GM18520 (cell line): Measurements from ENCODE around the gene MGAT4C.

Source experiments
- ATAC-seq: cut with Tn5 transposase; IDR thresholded peaks from one replicate; pipeline ENCODE4 v1.9.1; 2021; ENCODE audit not compliant: unreplicated experiment

MGAT4C gene

GRCh38 chr12:85983601-85984000 is 272.6 kb downstream of the MGAT4C start:
- no peak for ATAC-seq

- ATAC-seq: no peak
Measured at GRCh38 chr12:85979641-85980040, 276.6 kb downstream of the MGAT4C start.

- no peak for ATAC-seq
Measured at GRCh38 chr12:85975716-85976115, 280.5 kb downstream of the MGAT4C start.

- ATAC-seq: no peak
Measured at GRCh38 chr12:85971800-85972199, 284.4 kb downstream of the MGAT4C start.

GRCh38 chr12:85968606-85969005 is 287.6 kb downstream of the MGAT4C start:
- no peak for ATAC-seq

GRCh38 chr12:85963326-85963725 is 292.9 kb downstream of the MGAT4C start:
- no peak for ATAC-seq

GRCh38 chr12:85956081-85956480 is 300.1 kb downstream of the MGAT4C start:
- ATAC-seq: no peak

GRCh38 chr12:85955127-85955526 is 301.1 kb downstream of the MGAT4C start:
- no peak for ATAC-seq

- ATAC-seq: no peak
Measured at GRCh38 chr12:85951823-85952222, 304.4 kb downstream of the MGAT4C start.

GRCh38 chr12:85949253-85949652 is 306.9 kb downstream of the MGAT4C start:
- ATAC-seq: no peak

- ATAC-seq: no peak
Measured at GRCh38 chr12:85948340-85948739, 307.9 kb downstream of the MGAT4C start.

GRCh38 chr12:85947286-85947685 is 308.9 kb downstream of the MGAT4C start:
- ATAC-seq: no peak

- ATAC-seq: no peak
Measured at GRCh38 chr12:85946375-85946774, 309.8 kb downstream of the MGAT4C start.

- no peak for ATAC-seq
Measured at GRCh38 chr12:85927166-85927565, 329.0 kb downstream of the MGAT4C start.

- ATAC-seq: no peak
Measured at GRCh38 chr12:85923767-85924331, 332.3 kb downstream of the MGAT4C start.

GRCh38 chr12:85920324-85920947 is 335.8 kb downstream of the MGAT4C start:
- no peak for ATAC-seq
